GM18868 (cell line): Measurements from ENCODE around the gene BAHCC1.
"Not testable (repeated sequence)": the region's sequence is repeated elsewhere in the genome, so short reads cannot be mapped to it uniquely, and the experiment has no call there.

Experiments
- ATAC-seq: cut with Tn5 transposase; IDR thresholded peaks from one replicate; pipeline ENCODE4 v1.9.1; 2021; ENCODE audit warnings: mild to moderate bottlenecking, moderate library complexity; ENCODE audit not compliant: unreplicated experiment

The BAHCC1 gene

GRCh38 chr17:81411305-81411704 is 16.0 kb downstream of the BAHCC1 start:
- no peak for ATAC-seq

- ATAC-seq, result no peak
These were observed 17.3 kb downstream of the BAHCC1 start for GRCh38 chr17:81412490-81413093.

- no peak for ATAC-seq
These were observed 18.4 kb downstream of the BAHCC1 start for GRCh38 chr17:81413497-81414135.

GRCh38 chr17:81414756-81415516 is 19.7 kb downstream of the BAHCC1 start:
- no peak for ATAC-seq

- ATAC-seq, result no peak
These were observed 20.4 kb downstream of the BAHCC1 start for GRCh38 chr17:81415681-81416080.

- ATAC-seq, result no peak
These were observed 21.4 kb downstream of the BAHCC1 start for GRCh38 chr17:81416612-81417011.

- no peak for ATAC-seq
These were observed 22.0 kb downstream of the BAHCC1 start for GRCh38 chr17:81417049-81417878.

GRCh38 chr17:81417879-81418709 is 22.8 kb downstream of the BAHCC1 start:
- ATAC-seq, result no peak

GRCh38 chr17:81418710-81419318 is 23.6 kb downstream of the BAHCC1 start:
- no peak for ATAC-seq

GRCh38 chr17:81419319-81419885 is 24.1 kb downstream of the BAHCC1 start:
- ATAC-seq, result no peak

- no peak for ATAC-seq
These were observed 24.9 kb downstream of the BAHCC1 start for GRCh38 chr17:81419886-81420768.

- no peak for ATAC-seq
These were observed 25.7 kb downstream of the BAHCC1 start for GRCh38 chr17:81420769-81421462.

- ATAC-seq, result no peak
These were observed 27.8 kb downstream of the BAHCC1 start for GRCh38 chr17:81422776-81423697.

- ATAC-seq, result no peak
These were observed 28.4 kb downstream of the BAHCC1 start for GRCh38 chr17:81423698-81424071.

- ATAC-seq, result no peak
These were observed 29.1 kb downstream of the BAHCC1 start for GRCh38 chr17:81424151-81425017.

GRCh38 chr17:81425041-81425440 is 29.8 kb downstream of the BAHCC1 start:
- not testable (repeated sequence) for ATAC-seq
